HG03045 (cell line): Measurements from ENCODE around the gene KCNT2.

ENCODE experiments used
- ATAC-seq: cut with Tn5 transposase; IDR thresholded peaks from one replicate; pipeline ENCODE4 v1.9.1; 2021; ENCODE audit warnings: mild to moderate bottlenecking, moderate library complexity; ENCODE audit not compliant: unreplicated experiment

Gene KCNT2

GRCh38 chr1:196403803-196404690, 204.2 kb downstream of the KCNT2 start:
- no peak for ATAC-seq

GRCh38 chr1:196401891-196402290, 206.3 kb downstream of the KCNT2 start:
- ATAC-seq, result no peak

- ATAC-seq, result no peak
Measured at GRCh38 chr1:196401452-196401833, 206.8 kb downstream of the KCNT2 start.

GRCh38 chr1:196400478-196401451, 207.5 kb downstream of the KCNT2 start:
- no peak for ATAC-seq

- ATAC-seq, result no peak
Measured at GRCh38 chr1:196399713-196400112, 208.5 kb downstream of the KCNT2 start.

GRCh38 chr1:196393742-196394141, 214.5 kb downstream of the KCNT2 start:
- ATAC-seq, result no peak

- ATAC-seq, result no peak
Measured at GRCh38 chr1:196393282-196393681, 215.0 kb downstream of the KCNT2 start.

GRCh38 chr1:196387766-196388165, 220.5 kb downstream of the KCNT2 start:
- ATAC-seq, result no peak

- ATAC-seq, result no peak
Measured at GRCh38 chr1:196385109-196385508, 223.1 kb downstream of the KCNT2 start.

GRCh38 chr1:196382383-196382782, 225.9 kb downstream of the KCNT2 start:
- no peak for ATAC-seq

GRCh38 chr1:196381544-196381943, 226.7 kb downstream of the KCNT2 start:
- ATAC-seq, result no peak

GRCh38 chr1:196380316-196380715, 227.9 kb downstream of the KCNT2 start:
- no peak for ATAC-seq

- ATAC-seq, result no peak
Measured at GRCh38 chr1:196377811-196378210, 230.4 kb downstream of the KCNT2 start.

GRCh38 chr1:196376630-196377328, 231.5 kb downstream of the KCNT2 start:
- no peak for ATAC-seq

- ATAC-seq, result no peak
Measured at GRCh38 chr1:196373798-196374197, 234.4 kb downstream of the KCNT2 start.

GRCh38 chr1:196372896-196373536, 235.2 kb downstream of the KCNT2 start:
- ATAC-seq, result peak; percentile 65

- ATAC-seq, result no peak
Measured at GRCh38 chr1:196367838-196368237, 240.4 kb downstream of the KCNT2 start.

- no peak for ATAC-seq
Measured at GRCh38 chr1:196366817-196367495, 241.3 kb downstream of the KCNT2 start.

GRCh38 chr1:196361112-196361714, 247.0 kb downstream of the KCNT2 start:
- ATAC-seq, result no peak

- no peak for ATAC-seq
Measured at GRCh38 chr1:196357913-196358312, 250.3 kb downstream of the KCNT2 start.
